ENCODE measurements around the gene SGSM2.

The SGSM2 gene

DNA sequence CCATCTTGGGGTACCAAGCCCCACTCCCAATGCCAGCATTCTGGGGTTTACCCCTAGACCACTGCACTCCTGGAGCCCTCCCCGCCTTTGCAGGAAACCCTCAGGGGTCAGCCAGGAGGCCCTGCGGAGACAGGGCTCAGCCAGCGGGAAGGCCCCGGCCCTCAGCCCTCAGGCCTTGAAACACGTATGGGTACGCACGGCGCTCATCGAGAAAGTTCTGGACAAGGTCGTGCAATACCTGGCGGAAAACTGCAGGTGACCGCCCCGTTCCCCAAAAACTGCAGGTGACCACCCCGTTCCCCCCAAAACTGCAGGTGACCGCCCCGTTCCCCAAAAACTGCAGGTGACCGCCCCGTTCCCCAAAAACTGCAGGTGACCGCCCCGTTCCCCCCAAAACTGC, 24.7 kb downstream of the SGSM2 start:
- Histone ChIP-seq H4K20me1 (ENCODE audit: insufficient read depth, low read length) (no peaks in the 10 kb centered on the region), H3K4me3 (ENCODE audit: low read length) (no peak overlapping the region), H3K36me3 (replicated peaks; ENCODE audit: insufficient read depth, low read length) (no peaks in the 10 kb centered on the region), H3K4me1 (ENCODE audit: low read length) (no peaks in the 10 kb centered on the region), H3K9ac (ENCODE audit: low read length) (no peak overlapping the region), H3K27me3 (replicated peaks; ENCODE audit: insufficient read depth, low read length) (no peaks in the 10 kb centered on the region), H3K79me2 (ENCODE audit: low read length) (no peaks in the 10 kb centered on the region), H3K9me3 (replicated peaks; ENCODE audit: insufficient read depth, low read length) (no peaks in the 10 kb centered on the region), H3K9me2 (replicated peaks; ENCODE audit: insufficient read depth, low read length) (no peaks in the 10 kb centered on the region), H2AFZ (ENCODE audit: low read length) (no peak overlapping the region), H3K4me2 (ENCODE audit: low read depth, low read length) (no peak overlapping the region), H3F3A (ENCODE audit: insufficient read depth, low read length) (no peaks in the 10 kb centered on the region), H3K27ac (ENCODE audit: low read length) (no peak overlapping the region)
- DNase-seq, result no peak
- TF ChIP-seq EZH2 (optimal IDR thresholded peaks at IDR 0.05; ENCODE audit: low read depth, low read length), result no peak
- TF ChIP-seq, protein P1, sequence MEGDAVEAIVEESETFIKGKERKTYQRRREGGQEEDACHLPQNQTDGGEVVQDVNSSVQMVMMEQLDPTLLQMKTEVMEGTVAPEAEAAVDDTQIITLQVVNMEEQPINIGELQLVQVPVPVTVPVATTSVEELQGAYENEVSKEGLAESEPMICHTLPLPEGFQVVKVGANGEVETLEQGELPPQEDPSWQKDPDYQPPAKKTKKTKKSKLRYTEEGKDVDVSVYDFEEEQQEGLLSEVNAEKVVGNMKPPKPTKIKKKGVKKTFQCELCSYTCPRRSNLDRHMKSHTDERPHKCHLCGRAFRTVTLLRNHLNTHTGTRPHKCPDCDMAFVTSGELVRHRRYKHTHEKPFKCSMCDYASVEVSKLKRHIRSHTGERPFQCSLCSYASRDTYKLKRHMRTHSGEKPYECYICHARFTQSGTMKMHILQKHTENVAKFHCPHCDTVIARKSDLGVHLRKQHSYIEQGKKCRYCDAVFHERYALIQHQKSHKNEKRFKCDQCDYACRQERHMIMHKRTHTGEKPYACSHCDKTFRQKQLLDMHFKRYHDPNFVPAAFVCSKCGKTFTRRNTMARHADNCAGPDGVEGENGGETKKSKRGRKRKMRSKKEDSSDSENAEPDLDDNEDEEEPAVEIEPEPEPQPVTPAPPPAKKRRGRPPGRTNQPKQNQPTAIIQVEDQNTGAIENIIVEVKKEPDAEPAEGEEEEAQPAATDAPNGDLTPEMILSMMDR (IDR thresholded peaks at IDR 0.05; ENCODE audit: low read length), result no peak
- no peak for TF ChIP-seq EZH2phosphoT487 (IDR thresholded peaks at IDR 0.05; ENCODE audit: low read length)

DNA sequence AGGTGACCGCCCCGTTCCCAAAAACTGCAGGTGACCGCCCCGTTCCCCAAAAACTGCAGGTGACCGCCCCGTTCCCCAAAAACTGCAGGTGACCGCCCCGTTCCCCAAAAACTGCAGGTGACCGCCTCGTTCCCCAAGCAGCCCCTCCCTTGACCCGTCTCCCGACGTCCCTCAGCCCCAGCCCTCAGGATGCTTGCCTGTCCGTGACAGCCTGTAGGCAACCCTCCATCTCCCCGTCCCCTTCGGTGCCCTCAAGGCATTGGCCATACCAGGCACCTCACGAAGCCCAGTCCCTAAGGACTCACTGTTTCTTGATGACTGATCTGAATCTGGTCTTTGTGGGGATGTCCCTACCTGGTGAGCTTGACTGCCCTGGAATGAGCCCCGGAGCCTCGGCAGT, 25.1 kb downstream of the SGSM2 start:
- Histone ChIP-seq H3K79me2 (ENCODE audit: low read length) (no peaks in the 10 kb centered on the region), H4K20me1 (ENCODE audit: insufficient read depth, low read length) (no peaks in the 10 kb centered on the region), H3K9ac (ENCODE audit: low read length) (no peak overlapping the region), H3F3A (ENCODE audit: insufficient read depth, low read length) (no peaks in the 10 kb centered on the region), H3K4me1 (ENCODE audit: low read length) (no peaks in the 10 kb centered on the region), H2AFZ (ENCODE audit: low read length) (no peak overlapping the region), H3K9me3 (replicated peaks; ENCODE audit: insufficient read depth, low read length) (no peaks in the 10 kb centered on the region), H3K27me3 (replicated peaks; ENCODE audit: insufficient read depth, low read length) (no peaks in the 10 kb centered on the region), H3K9me2 (replicated peaks; ENCODE audit: insufficient read depth, low read length) (no peaks in the 10 kb centered on the region), H3K4me2 (ENCODE audit: low read depth, low read length) (no peak overlapping the region), H3K36me3 (replicated peaks; ENCODE audit: insufficient read depth, low read length) (no peaks in the 10 kb centered on the region), H3K27ac (ENCODE audit: low read length) (no peak overlapping the region), H3K4me3 (ENCODE audit: low read length) (no peak overlapping the region)
- TF ChIP-seq EZH2 (optimal IDR thresholded peaks at IDR 0.05; ENCODE audit: low read depth, low read length) (no peak), EZH2phosphoT487 (IDR thresholded peaks at IDR 0.05; ENCODE audit: low read length) (no peak)
- TF ChIP-seq, protein P1 (IDR thresholded peaks at IDR 0.05; ENCODE audit: low read length), result no peak
- DNase-seq, result no peak

DNA sequence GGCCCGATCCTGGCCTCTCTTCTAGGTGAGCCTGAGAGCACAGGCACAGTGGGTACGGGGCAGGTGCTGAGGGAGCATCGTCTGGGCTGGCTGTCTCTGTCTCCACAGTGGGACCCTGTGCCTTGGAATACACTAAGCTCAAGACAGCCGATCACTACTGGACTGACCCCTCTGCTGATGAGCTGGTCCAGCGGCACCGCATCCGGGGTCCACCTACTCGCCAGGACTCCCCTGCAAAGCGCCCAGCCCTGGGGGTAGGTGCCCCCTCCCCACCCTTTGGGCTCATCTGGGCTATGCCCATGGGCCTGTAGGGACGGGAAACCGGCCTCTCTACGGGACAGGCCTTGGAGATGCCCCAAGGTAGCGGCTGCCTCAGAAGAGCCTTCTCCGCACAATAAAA, 25.6 kb downstream of the SGSM2 start:
- no peak for DNase-seq
- Histone ChIP-seq H3K9ac (ENCODE audit: low read length) (no peak overlapping the region), H3K79me2 (ENCODE audit: low read length) (no peaks in the 10 kb centered on the region), H3K36me3 (replicated peaks; ENCODE audit: insufficient read depth, low read length) (no peaks in the 10 kb centered on the region), H3K4me1 (ENCODE audit: low read length) (no peaks in the 10 kb centered on the region), H3K9me2 (replicated peaks; ENCODE audit: insufficient read depth, low read length) (no peaks in the 10 kb centered on the region), H3K4me3 (ENCODE audit: low read length) (no peak overlapping the region), H3K9me3 (replicated peaks; ENCODE audit: insufficient read depth, low read length) (no peaks in the 10 kb centered on the region), H3K27ac (ENCODE audit: low read length) (no peak overlapping the region), H2AFZ (ENCODE audit: low read length) (no peak overlapping the region), H3K27me3 (replicated peaks; ENCODE audit: insufficient read depth, low read length) (no peaks in the 10 kb centered on the region), H3K4me2 (ENCODE audit: low read depth, low read length) (no peak overlapping the region), H4K20me1 (ENCODE audit: insufficient read depth, low read length) (no peaks in the 10 kb centered on the region), H3F3A (ENCODE audit: insufficient read depth, low read length) (no peaks in the 10 kb centered on the region)
- TF ChIP-seq, protein P1 (IDR thresholded peaks at IDR 0.05; ENCODE audit: low read length), result no peak
- TF ChIP-seq EZH2 (optimal IDR thresholded peaks at IDR 0.05; ENCODE audit: low read depth, low read length) (no peak), EZH2phosphoT487 (IDR thresholded peaks at IDR 0.05; ENCODE audit: low read length) (no peak)
